Endothelial cell of umbilical vein (primary cell): ENCODE measurements around the gene PCARE. TPM values are rescaled to one million over a fixed set of nuclear protein-coding genes. Genes with fewer than 3 reads are reported as not detected.

Experiments
- BruUV-seq: library from RNA; stranded (reverse); fragments of 400-500 nt; replicated peaks from 2 replicates; lab custom pipeline; 2021; lab: Mats Ljungman, UMichigan
- CTCF ChIA-PET: fragments of 300-600, 350-600 bp; sonication (Branson Sonifier 250); formaldehyde crosslinking; loops from one replicate; lab custom pipeline; 2021; ENCODE audit warnings: antibody characterized with exemption, inconsistent platforms; lab: Charles Lee
- POLR2A ChIA-PET: fragments of 300-600, 350-600 bp; sonication (Branson Sonifier 250); formaldehyde crosslinking; loops from one replicate; lab custom pipeline; 2021; ENCODE audit warnings: antibody characterized with exemption, inconsistent platforms; lab: Charles Lee
- DNase-seq: peaks from one replicate; pipeline ENCODE4 v3.0.0-alpha.2; 2011; ENCODE audit warnings: low read depth, low spot score
- FAIRE-seq: peaks from 2 replicates; lab custom pipeline; 2011; peaks lifted over from hg19 to GRCh38; lab: Jason Lieb, UNC
- H2AFZ ChIP-seq: 2 replicates; pipeline ENCODE4 v1.6.0; 2012; ENCODE audit warnings: low read depth, low read length, control low read depth, inconsistent platforms
- H3K27ac ChIP-seq: 2 replicates; pipeline ENCODE4 v1.5.1; 2011; ENCODE audit warnings: low read depth, mild to moderate bottlenecking, control low read depth, low read length, moderate library complexity; ENCODE audit not compliant: insufficient read depth
- H3K27me3 ChIP-seq, 2 experiments: 2 replicates each; pipeline versions ENCODE4 v1.6.0 to v1.6.1; 2011; ENCODE audit warnings: low read length in 2 of 2, mixed read lengths in 1 of 2; ENCODE audit not compliant: control insufficient read depth in 2 of 2, insufficient read depth in 2 of 2
- H3K36me3 ChIP-seq, 2 experiments: 2 replicates in 1 of 2; 3 replicates in 1 of 2; pipeline ENCODE4 v1.5.1; 2011; ENCODE audit warnings: low read length in 2 of 2, mild to moderate bottlenecking in 1 of 2, moderate library complexity in 1 of 2; ENCODE audit not compliant: control insufficient read depth in 2 of 2, insufficient read depth in 2 of 2; ENCODE audit errors: extremely low read depth in 1 of 2
- H3K4me1 ChIP-seq: 3 replicates; pipeline ENCODE4 v1.5.1; 2011; ENCODE audit warnings: mild to moderate bottlenecking, low read length; ENCODE audit not compliant: control insufficient read depth, insufficient read depth; ENCODE audit errors: extremely low read depth
- H3K4me2 ChIP-seq: 2 replicates; pipeline ENCODE4 v1.6.1; 2011; ENCODE audit warnings: low read length, control low read depth, mixed read lengths; ENCODE audit not compliant: insufficient read depth
- H3K4me3 ChIP-seq, 3 experiments: fragments of 200-600 bp in 1 of 3; sonication (generic), shearing (Covaris generic) in 1 of 3; replicated peaks in 1 of 3; 2 replicates each; pipeline ENCODE4 v1.5.1; 2011 to 2016; ENCODE audit warnings: control low read depth in 3 of 3, low read length in 3 of 3, mild to moderate bottlenecking in 2 of 3, inconsistent platforms in 1 of 3, low read depth in 1 of 3, moderate library complexity in 1 of 3; ENCODE audit not compliant: insufficient read depth in 1 of 3
- H3K79me2 ChIP-seq: 2 replicates; pipeline ENCODE4 v1.6.0; 2012; ENCODE audit warnings: low read length, inconsistent platforms; ENCODE audit not compliant: control insufficient read depth, insufficient read depth
- H3K9ac ChIP-seq: replicated peaks from 2 replicates; pipeline ENCODE3; 2011; ENCODE audit warnings: low read length, control low read depth; ENCODE audit not compliant: insufficient read depth; ENCODE audit errors: extremely low read depth
- H3K9me1 ChIP-seq: replicated peaks from 3 replicates; pipeline ENCODE4 v1.6.0; 2011; ENCODE audit warnings: mild to moderate bottlenecking, low read length; ENCODE audit not compliant: control insufficient read depth, insufficient read depth; ENCODE audit errors: extremely low read depth
- H3K9me3 ChIP-seq: replicated peaks from 2 replicates; pipeline ENCODE4 v1.5.1; 2012; ENCODE audit warnings: low read length, inconsistent platforms; ENCODE audit not compliant: control insufficient read depth, insufficient read depth
- H4K20me1 ChIP-seq: replicated peaks from 2 replicates; pipeline ENCODE3; 2011; ENCODE audit warnings: mild to moderate bottlenecking, low read length; ENCODE audit not compliant: control insufficient read depth, insufficient read depth; ENCODE audit errors: extremely low read depth
- CTCF ChIP-seq, 2 donors: IDR thresholded peaks; 1 replicate in 1 of 2; 2 replicates in 1 of 2; pipeline ENCODE4 v1.5.1; 2011; ENCODE audit warnings: low read length in 2 of 2, mild to moderate bottlenecking in 2 of 2, moderate library complexity in 2 of 2, control low read depth in 1 of 2, inconsistent platforms in 1 of 2, low read depth in 1 of 2; ENCODE audit not compliant: insufficient read depth in 1 of 2; ENCODE audit errors: extremely low read depth in 1 of 2
- EZH2 ChIP-seq: IDR thresholded peaks from 2 replicates; pipeline ENCODE4 v1.6.1; 2012; ENCODE audit warnings: borderline replicate concordance, low read depth, mild to moderate bottlenecking, moderate library complexity, low read length, inconsistent platforms; ENCODE audit not compliant: severe bottlenecking
- FOS ChIP-seq: IDR thresholded peaks from 2 replicates; pipeline ENCODE4 v1.6.1; 2011; ENCODE audit warnings: mild to moderate bottlenecking, low read length, moderate library complexity, borderline replicate concordance; ENCODE audit not compliant: insufficient read depth
- GATA2 ChIP-seq: IDR thresholded peaks from 2 replicates; pipeline ENCODE4 v1.7.0; 2011; ENCODE audit warnings: low read depth, mild to moderate bottlenecking, moderate library complexity, mixed read lengths, low read length; ENCODE audit not compliant: insufficient read length, insufficient read depth
- JUN ChIP-seq: IDR thresholded peaks from 2 replicates; pipeline ENCODE4 v1.6.1; 2011; ENCODE audit warnings: borderline replicate concordance, low read depth; ENCODE audit not compliant: insufficient read length, insufficient read depth
- MAX ChIP-seq: IDR thresholded peaks from 2 replicates; pipeline ENCODE4 v1.6.1; 2011; ENCODE audit not compliant: insufficient read depth, insufficient read length
- MYC ChIP-seq: IDR thresholded peaks from one replicate; pipeline ENCODE4 v1.6.1; 2011; ENCODE audit warnings: mild to moderate bottlenecking, low read depth, low read length
- POLR2A ChIP-seq: IDR thresholded peaks from 2 replicates; pipeline ENCODE4 v1.6.1; 2012; ENCODE audit warnings: low read depth, mild to moderate bottlenecking, control low read depth, low read length
- POLR2AphosphoS5 ChIP-seq: IDR thresholded peaks from 2 replicates; pipeline ENCODE4 v1.6.1; 2012; ENCODE audit warnings: low read depth, mild to moderate bottlenecking, control low read depth, low read length, moderate library complexity; ENCODE audit not compliant: insufficient read depth
- dilution Hi-C: fragments of 300-500 bp; cut with MboI; formaldehyde crosslinking; loops from one replicate; pipeline ENCODE4 v1.15.0; 2019; ENCODE audit warnings: low sequenced_read_pairs; ENCODE audit not compliant: extremely low pct_ligation_motif_present
- intact Hi-C: fragments of 100-400 bp; cut with micrococcal nuclease; formaldehyde crosslinking; loops from one replicate; pipeline ENCODE4 v1.10.0; 2022
- polyA plus RNA-seq, 4 experiments: library from polyadenylated mRNA; depleted of rRNA in 3 of 4; stranded (reverse) in 3 of 4; unstranded in 1 of 4; fragments of >200 nt; gene quantifications; 2 replicates each; pipeline versions ENCODE4 v1.2.1 to v1.2.3, GENCODE V29; 2011 to 2012; ENCODE audit warnings: missing spikeins in 1 of 4
- total RNA-seq: library from RNA; stranded (reverse); gene quantifications from 2 replicates; pipeline ENCODE4 v1.2.3, GENCODE V29; 2021

The PCARE gene
- total and polyA plus RNA-seq, 2 donors (not counting 3 experiments of a cell fraction or from before 2014, with no cell fraction given), result not detected

- Histone ChIP-seq H3K79me2 (no peaks in the 10 kb centered on the region), H3K36me3 (no peaks in the 10 kb centered on the region), H3K9ac (no peak overlapping the region), H3K27ac (no peak overlapping the region), H3K4me1 (no peaks in the 10 kb centered on the region), H4K20me1 (no peaks in the 10 kb centered on the region), H3K9me1 (no peaks in the 10 kb centered on the region), H3K4me2 (no peak overlapping the region), H2AFZ (no peak overlapping the region), H3K9me3 (no peaks in the 10 kb centered on the region), H3K4me3 (no peak overlapping the region), H3K27me3 (peaks cover 0 to 1% of the 10 kb centered on the region in 2 experiments)
- POLR2A ChIA-PET, result no interaction called here
- DNase-seq (no peak), FAIRE-seq (no peak)
- dilution Hi-C loops, result no loop called here
- no TSS peak for BruUV-seq
- CTCF ChIA-PET, result no interaction called here
- intact Hi-C loops, result no loop called here
- no peak for TF ChIP-seq CTCF (IDR thresholded peaks at IDR 0.05; ENCODE audit: extremely low read depth in 1 of 2, insufficient read depth in 1 of 2, low read depth in 1 of 2, low read length in 2 of 2)
- no peak for TF ChIP-seq FOS
- TF ChIP-seq MYC, result no peak
- no peak for TF ChIP-seq EZH2
- no peak for TF ChIP-seq JUN
- no peak for TF ChIP-seq POLR2AphosphoS5
- TF ChIP-seq GATA2, result no peak
- no peak for TF ChIP-seq MAX
- TF ChIP-seq POLR2A, result no peak
These were observed 43.3 kb downstream of the PCARE start for GRCh38 chr2:29031046-29031445.
